ENCODE results near the gene C7orf57. TPM values are rescaled to one million over a fixed set of nuclear protein-coding genes. Genes with fewer than 3 reads are reported as not detected.

The C7orf57 gene
- polyA plus RNA-seq, 1 of the 3 experiments (the other 2 are of a cell fraction): 0.41 TPM

DNA sequence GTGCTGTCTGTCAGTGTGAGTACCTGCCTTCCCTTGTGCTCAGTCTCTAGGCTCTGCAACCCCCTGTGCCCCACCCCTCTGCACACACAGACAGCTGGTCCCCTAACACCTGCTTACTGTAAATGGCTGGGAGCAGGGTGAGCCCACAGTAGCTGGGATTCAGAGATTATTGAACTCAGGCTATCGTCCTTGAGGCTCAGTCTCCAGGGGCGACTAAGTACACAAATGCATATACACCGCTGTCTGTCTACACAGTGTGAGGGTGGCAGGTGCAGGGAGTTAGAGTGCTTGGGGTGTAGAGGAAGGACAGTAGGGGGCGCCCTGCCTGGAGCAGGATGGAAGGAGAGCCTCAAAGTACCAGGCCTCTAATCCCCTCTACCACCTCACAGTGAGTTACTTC is 66.6 kb downstream of the C7orf57 start:
- POLR2A ChIA-PET: no interaction called here
- Histone ChIP-seq H3K36me3 (replicated peaks in 1 of 2; ENCODE audit: control insufficient read depth in 1 of 2, insufficient read depth in 2 of 2, low read length in 1 of 2) (peaks cover 70 to 80% of the 10 kb centered on the region in 2 experiments), H3K9me2 (no peaks in the 10 kb centered on the region), H3K4me2 (no peak overlapping the region), H3K4me1 (ENCODE audit: control insufficient read depth in 1 of 2, insufficient read depth in 2 of 2, low read depth in 1 of 2, low read length in 1 of 2) (no peaks in the 10 kb centered on the region; a peak in 1 of 4 replicates), H3K27ac (ENCODE audit: low read depth in 2 of 2, low read length in 1 of 2) (no peak overlapping the region), H3K9me3 (no peaks in the 10 kb centered on the region), H3K79me2 (ENCODE audit: insufficient read depth) (peaks cover 10% of the 10 kb centered on the region), H3K9ac (no peak overlapping the region), H4K20me1 (ENCODE audit: insufficient read depth) (no peaks in the 10 kb centered on the region), H3K4me3 (ENCODE audit: low read depth in 2 of 2, low read length in 1 of 2) (no peak overlapping the region), H2AFZ (ENCODE audit: low read depth) (no peak overlapping the region), H3F3A (replicated peaks; ENCODE audit: insufficient read depth) (no peaks in the 10 kb centered on the region), H3K27me3 (ENCODE audit: insufficient read depth) (no peaks in the 10 kb centered on the region)
- DNase-seq: no peak
- WGBS (ENCODE audit: low lambda C conversion rate): 84% methylated on average over 4 of the region's 4 CpGs
- TF ChIP-seq RAD21 (IDR thresholded peaks at IDR 0.05; ENCODE audit: low read length) (no peak), SIN3A (IDR thresholded peaks at IDR 0.05; ENCODE audit: borderline replicate concordance, low read depth, low read length) (no peak), POLR2AphosphoS5 (IDR thresholded peaks at IDR 0.05; ENCODE audit: low read depth, low read length) (no peak), GATA2 (CRISPR knock-in tag; IDR thresholded peaks at IDR 0.05) (no peak)
- TF ChIP-seq, protein P1, sequence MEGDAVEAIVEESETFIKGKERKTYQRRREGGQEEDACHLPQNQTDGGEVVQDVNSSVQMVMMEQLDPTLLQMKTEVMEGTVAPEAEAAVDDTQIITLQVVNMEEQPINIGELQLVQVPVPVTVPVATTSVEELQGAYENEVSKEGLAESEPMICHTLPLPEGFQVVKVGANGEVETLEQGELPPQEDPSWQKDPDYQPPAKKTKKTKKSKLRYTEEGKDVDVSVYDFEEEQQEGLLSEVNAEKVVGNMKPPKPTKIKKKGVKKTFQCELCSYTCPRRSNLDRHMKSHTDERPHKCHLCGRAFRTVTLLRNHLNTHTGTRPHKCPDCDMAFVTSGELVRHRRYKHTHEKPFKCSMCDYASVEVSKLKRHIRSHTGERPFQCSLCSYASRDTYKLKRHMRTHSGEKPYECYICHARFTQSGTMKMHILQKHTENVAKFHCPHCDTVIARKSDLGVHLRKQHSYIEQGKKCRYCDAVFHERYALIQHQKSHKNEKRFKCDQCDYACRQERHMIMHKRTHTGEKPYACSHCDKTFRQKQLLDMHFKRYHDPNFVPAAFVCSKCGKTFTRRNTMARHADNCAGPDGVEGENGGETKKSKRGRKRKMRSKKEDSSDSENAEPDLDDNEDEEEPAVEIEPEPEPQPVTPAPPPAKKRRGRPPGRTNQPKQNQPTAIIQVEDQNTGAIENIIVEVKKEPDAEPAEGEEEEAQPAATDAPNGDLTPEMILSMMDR (IDR thresholded peaks at IDR 0.05): peak; percentile 48
- CTCF ChIA-PET: interaction anchor here (0.6 to 12.8 kb wide), 7 partner anchors 8 to 158 kb away, joined by 3 to 185 read pairs (median 4); no protein-coding TSS in a partner anchor

GRCh38 chr7:48102530-48102929 is 67.2 kb downstream of the C7orf57 start:
- Histone ChIP-seq H3K9me3 (no peaks in the 10 kb centered on the region), H3K4me3 (ENCODE audit: low read depth in 2 of 2, low read length in 1 of 2) (no peak overlapping the region), H3K79me2 (ENCODE audit: insufficient read depth) (peaks cover 10% of the 10 kb centered on the region), H3K27ac (ENCODE audit: low read depth in 2 of 2, low read length in 1 of 2) (no peak overlapping the region), H3F3A (replicated peaks; ENCODE audit: insufficient read depth) (no peaks in the 10 kb centered on the region), H3K9me2 (no peaks in the 10 kb centered on the region), H4K20me1 (ENCODE audit: insufficient read depth) (no peaks in the 10 kb centered on the region), H2AFZ (ENCODE audit: low read depth) (no peak overlapping the region), H3K4me1 (ENCODE audit: control insufficient read depth in 1 of 2, insufficient read depth in 2 of 2, low read depth in 1 of 2, low read length in 1 of 2) (no peaks in the 10 kb centered on the region; a peak in 1 of 4 replicates), H3K4me2 (no peak overlapping the region), H3K9ac (no peak overlapping the region), H3K36me3 (replicated peaks in 1 of 2; ENCODE audit: control insufficient read depth in 1 of 2, insufficient read depth in 2 of 2, low read length in 1 of 2) (peaks cover 75 to 76% of the 10 kb centered on the region in 2 experiments), H3K27me3 (ENCODE audit: insufficient read depth) (no peaks in the 10 kb centered on the region)
- CTCF ChIA-PET: interaction anchor here (0.6 to 12.8 kb wide), 6 partner anchors 8 to 158 kb away, joined by 3 to 185 read pairs (median 4); no protein-coding TSS in a partner anchor
- POLR2A ChIA-PET: interaction anchor here (1.6 kb wide), 1 partner anchor 158 kb away, joined by 3 read pairs; no protein-coding TSS in a partner anchor
- no peak for TF ChIP-seq NFIC (IDR thresholded peaks at IDR 0.05; ENCODE audit: borderline replicate concordance)
- no peak for TF ChIP-seq TCF12 (IDR thresholded peaks at IDR 0.05)
- TF ChIP-seq, protein P2, sequence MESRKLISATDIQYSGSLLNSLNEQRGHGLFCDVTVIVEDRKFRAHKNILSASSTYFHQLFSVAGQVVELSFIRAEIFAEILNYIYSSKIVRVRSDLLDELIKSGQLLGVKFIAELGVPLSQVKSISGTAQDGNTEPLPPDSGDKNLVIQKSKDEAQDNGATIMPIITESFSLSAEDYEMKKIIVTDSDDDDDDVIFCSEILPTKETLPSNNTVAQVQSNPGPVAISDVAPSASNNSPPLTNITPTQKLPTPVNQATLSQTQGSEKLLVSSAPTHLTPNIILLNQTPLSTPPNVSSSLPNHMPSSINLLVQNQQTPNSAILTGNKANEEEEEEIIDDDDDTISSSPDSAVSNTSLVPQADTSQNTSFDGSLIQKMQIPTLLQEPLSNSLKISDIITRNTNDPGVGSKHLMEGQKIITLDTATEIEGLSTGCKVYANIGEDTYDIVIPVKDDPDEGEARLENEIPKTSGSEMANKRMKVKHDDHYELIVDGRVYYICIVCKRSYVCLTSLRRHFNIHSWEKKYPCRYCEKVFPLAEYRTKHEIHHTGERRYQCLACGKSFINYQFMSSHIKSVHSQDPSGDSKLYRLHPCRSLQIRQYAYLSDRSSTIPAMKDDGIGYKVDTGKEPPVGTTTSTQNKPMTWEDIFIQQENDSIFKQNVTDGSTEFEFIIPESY (IDR thresholded peaks at IDR 0.05; ENCODE audit: borderline replicate concordance, low read depth): no peak
- no peak for DNase-seq
- 96% methylated on average over 4 of the region's 4 CpGs for WGBS (ENCODE audit: low lambda C conversion rate)
